ENCODE results near the gene PRR16.

- TF ChIP-seq CTCF (conservative IDR thresholded peaks at IDR 0.05) (no peak), EZH2 (IDR thresholded peaks at IDR 0.05; ENCODE audit: low read depth) (no peak)
Measured at GRCh38 chr5:120507800-120508463, 43.8 kb downstream of the PRR16 start.
